ENCODE data around the gene C19orf12. TPM values are rescaled to one million over a fixed set of nuclear protein-coding genes. Genes with fewer than 3 reads are reported as not detected.

C19orf12 gene
- total and polyA plus RNA-seq, 8 donors: 11.0 to 16.9 (median 12.2) TPM

DNA sequence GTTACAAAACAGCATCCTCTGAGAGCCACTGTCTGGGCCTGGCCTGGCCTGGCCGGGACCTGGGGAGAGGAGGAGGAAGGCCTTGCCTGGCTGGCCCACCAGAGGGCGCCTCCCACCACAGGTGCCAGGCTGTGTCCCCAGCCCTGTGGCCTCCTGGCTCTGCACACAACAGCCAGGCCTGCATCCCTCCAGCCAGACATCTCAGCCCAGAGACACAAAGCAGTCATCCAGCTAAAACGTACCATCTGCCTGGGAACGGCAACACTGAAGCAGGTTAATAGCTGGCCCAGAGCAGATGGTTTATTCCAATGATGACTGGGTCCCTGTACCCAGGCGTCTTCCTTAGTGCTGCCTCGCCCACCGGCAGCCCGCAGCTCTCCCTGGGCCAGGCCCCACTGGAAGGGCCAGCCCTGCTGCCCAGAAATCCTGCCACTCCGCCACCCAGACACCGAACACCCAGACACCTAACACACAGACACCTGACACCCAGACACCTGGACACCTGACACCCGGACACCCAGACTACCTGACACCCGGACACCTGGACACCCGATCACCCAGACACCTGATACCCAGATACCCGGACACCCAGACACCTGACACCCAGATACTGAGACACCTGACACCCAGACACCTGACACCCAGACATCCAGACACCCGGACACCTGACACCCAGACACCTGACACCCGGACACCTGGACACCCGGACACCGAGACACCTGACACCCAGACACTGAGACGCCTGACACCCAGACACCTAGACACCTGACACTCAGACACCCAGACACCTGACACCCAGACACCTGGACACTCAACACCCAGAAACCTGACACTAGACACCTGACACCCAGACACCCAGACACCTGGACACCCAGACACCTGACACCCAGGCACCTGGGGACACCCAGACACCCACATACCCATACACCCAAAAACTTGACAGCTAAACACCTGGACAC is 20.1 kb downstream of the C19orf12 start:
- intact Hi-C loops (cut with DNase I): no loop called here
- Histone ChIP-seq H3K36me3 (no peaks in the 10 kb centered on the region), H3K4me1 (no peaks in the 10 kb centered on the region), H3K27ac (no peak overlapping the region), H3K27me3 (no peaks in the 10 kb centered on the region), H3K9me3 (no peaks in the 10 kb centered on the region), H3K4me3 (no peak overlapping the region)
- WGBS, 2 donors: 61 to 66% methylated on average over 18 to 19 of the region's 19 CpGs
- TF ChIP-seq, protein P1, sequence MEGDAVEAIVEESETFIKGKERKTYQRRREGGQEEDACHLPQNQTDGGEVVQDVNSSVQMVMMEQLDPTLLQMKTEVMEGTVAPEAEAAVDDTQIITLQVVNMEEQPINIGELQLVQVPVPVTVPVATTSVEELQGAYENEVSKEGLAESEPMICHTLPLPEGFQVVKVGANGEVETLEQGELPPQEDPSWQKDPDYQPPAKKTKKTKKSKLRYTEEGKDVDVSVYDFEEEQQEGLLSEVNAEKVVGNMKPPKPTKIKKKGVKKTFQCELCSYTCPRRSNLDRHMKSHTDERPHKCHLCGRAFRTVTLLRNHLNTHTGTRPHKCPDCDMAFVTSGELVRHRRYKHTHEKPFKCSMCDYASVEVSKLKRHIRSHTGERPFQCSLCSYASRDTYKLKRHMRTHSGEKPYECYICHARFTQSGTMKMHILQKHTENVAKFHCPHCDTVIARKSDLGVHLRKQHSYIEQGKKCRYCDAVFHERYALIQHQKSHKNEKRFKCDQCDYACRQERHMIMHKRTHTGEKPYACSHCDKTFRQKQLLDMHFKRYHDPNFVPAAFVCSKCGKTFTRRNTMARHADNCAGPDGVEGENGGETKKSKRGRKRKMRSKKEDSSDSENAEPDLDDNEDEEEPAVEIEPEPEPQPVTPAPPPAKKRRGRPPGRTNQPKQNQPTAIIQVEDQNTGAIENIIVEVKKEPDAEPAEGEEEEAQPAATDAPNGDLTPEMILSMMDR (IDR thresholded peaks at IDR 0.05): peak; percentile 74 to 93 (median 86)
- FAIRE-seq (no peak), DNase-seq (peak; percentile 64 to 92 (median 79)), ATAC-seq (peak; percentile 95 to 100 (median 98))

DNA sequence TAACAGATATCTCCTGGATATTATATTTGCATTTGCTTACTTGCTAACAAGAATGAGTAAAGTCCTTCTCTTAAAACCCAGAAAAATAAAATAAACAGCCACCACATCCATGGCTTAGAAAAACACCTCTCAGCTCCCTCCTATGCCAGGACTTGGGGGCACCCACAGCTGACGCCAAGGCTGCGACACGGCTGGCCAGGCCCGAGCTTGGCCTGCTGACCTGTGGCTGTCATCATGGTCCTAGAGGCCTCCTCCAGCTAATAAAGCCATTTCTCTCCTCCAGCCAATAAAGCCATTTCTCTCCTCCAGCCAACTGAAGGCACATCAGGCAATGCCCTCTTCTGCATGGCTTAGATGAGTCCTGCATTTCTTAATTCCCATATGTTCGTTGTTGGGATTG is 20.9 kb downstream of the C19orf12 start:
- DNase-seq (no peak), FAIRE-seq (no peak), ATAC-seq (no peak)
- 89 to 91% methylated on average over 5 of the region's 5 CpGs for WGBS, 2 donors
- no peaks in the 10 kb centered on the region for H3K36me3 ChIP-seq
- H3K9me3 ChIP-seq: no peaks in the 10 kb centered on the region
- no peak overlapping the region for H3K4me3 ChIP-seq
- no peaks in the 10 kb centered on the region for H3K4me1 ChIP-seq
- H3K27ac ChIP-seq: no peak overlapping the region
- TF ChIP-seq, protein P1 (IDR thresholded peaks at IDR 0.05): no peak
- H3K27me3 ChIP-seq: no peaks in the 10 kb centered on the region
- intact Hi-C loops (cut with DNase I): no loop called here

DNA sequence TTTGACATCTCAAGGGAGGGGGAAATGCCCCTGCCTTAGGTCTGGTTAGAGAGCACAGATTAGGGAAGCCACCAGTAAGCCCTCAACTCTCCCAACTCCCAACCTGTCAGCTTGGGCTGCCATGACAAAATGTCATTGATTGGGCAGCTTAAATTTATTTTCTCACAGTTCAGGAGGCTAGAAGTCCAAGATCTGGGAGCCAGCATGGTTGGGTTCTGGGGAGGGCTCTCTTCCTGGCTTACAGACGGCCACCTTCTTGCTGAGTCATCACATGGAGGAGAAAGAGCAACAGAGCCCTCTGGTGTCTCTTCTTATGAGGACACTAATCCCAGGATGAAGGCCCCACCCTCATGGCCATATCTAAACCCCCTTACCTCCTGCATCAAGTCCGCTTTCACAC is 24.2 kb downstream of the C19orf12 start:
- 64 to 69% methylated on average over 2 of the region's 2 CpGs for WGBS, 2 donors
- FAIRE-seq (no peak), DNase-seq (no peak), ATAC-seq (peak in 1 of 4 donors; percentile 37)
- TF ChIP-seq, protein P1 (IDR thresholded peaks at IDR 0.05): no peak
- no peak overlapping the region for H3K27ac ChIP-seq
- H3K4me3 ChIP-seq: no peak overlapping the region
- no peaks in the 10 kb centered on the region for H3K27me3 ChIP-seq
- intact Hi-C loops (cut with DNase I): no loop called here
- H3K4me1 ChIP-seq: no peaks in the 10 kb centered on the region
- H3K9me3 ChIP-seq: no peaks in the 10 kb centered on the region
- H3K36me3 ChIP-seq: no peaks in the 10 kb centered on the region

DNA sequence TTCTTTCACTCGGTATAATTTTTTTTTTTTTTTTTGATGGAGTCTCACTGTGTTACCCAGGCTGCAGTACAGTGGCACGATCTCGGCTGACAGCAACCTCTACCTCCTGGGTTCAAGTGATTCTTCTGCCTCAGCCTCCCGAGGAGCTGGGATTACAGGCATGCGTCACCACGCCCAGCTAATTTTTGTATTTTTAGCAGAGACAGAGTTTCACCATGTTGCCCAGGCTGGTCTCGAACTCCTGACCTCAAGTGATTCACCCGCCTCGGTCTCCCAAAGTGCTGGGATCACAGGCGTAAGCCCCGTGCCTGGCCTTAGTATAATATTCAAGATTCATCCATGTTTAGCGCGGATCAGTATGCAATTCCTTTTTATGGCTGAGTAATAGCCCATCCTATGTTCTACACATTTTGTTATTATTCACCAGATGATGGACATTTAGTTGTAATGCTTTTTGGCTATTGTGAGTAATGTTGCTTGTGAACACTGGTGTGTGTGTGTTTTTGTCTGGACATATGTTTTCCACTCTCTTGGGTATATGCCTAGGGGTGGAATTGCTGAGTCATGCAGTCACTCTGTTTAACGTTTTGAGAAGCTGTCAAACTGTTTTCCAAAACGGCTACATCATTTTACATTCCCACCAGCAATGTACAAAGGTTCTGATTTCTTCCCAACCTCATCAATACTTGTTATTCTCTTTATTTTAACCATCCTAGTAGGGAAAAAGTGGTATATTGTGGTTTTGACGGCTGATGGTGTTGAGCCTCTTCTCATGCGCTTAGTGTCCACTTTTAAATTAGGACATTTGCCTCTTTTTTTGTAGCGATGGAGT is 26.9 kb downstream of the C19orf12 start:
- ATAC-seq (no peak), FAIRE-seq (no peak), DNase-seq (no peak)
- no peaks in the 10 kb centered on the region for H3K9me3 ChIP-seq
- H3K27ac ChIP-seq: no peak overlapping the region
- H3K36me3 ChIP-seq: no peaks in the 10 kb centered on the region
- no peaks in the 10 kb centered on the region for H3K4me1 ChIP-seq
- intact Hi-C loops (cut with DNase I): no loop called here
- TF ChIP-seq, protein P1 (IDR thresholded peaks at IDR 0.05): no peak
- no peak overlapping the region for H3K4me3 ChIP-seq
- H3K27me3 ChIP-seq: no peaks in the 10 kb centered on the region
- 67 to 77% methylated on average over 18 of the region's 18 CpGs for WGBS, 2 donors
